Activated T-cell treated with anti-CD3 and anti-CD28 coated beads, Interleukin-2, amount 50 U/mL, for 48 hours (primary cell): Measurements from ENCODE around the gene SPON2.

Experiments
- DNase-seq, 2 experiments: peaks; one replicate each; pipeline ENCODE4 v3.0.0-alpha.2; 2020

Gene SPON2

DNA sequence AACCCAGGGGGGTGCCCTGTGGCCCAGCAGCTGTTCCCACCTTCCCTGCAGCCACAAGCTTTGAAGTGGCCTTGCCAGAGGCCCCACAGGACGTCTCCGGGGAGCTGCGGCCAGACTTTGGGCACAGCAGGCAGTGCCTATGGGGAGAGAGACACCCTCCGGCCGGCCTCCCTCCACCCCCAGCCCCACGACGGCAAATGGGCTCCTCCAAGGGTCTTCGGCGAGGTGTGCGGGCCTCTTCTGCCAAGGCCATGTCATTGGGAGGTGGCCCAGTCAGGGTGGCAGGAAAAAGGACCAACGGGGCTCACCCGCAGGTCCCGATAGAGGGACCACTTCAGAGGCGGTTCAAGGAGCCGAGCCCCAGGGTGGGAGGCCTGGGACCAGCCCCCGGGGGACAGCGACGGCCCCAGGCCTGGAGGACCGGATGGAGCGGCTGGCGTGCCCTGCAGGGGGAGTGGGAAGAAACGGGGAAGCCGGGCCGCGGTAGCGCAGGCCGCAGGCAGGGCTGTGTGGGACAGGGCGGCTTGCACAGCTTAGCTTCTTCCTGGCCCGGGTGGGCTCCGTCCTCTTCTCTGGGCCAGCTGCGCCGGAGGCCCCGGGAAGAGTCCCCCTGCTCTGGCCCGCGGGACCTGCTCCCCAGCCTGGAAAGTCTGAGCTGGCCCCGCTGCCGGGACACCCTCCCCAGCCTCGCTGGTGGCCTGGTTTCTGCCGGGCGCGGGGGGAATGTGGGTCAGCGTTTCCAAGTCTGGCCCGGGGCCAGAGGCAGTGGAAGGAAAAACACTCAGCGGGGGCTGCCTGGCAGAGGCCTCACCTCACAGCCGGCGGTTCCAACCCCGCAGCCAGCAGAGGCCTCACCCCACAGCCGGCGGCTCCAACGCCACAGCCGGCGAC lies 21.9 kb upstream of the SPON2 start:
- peak in 1 of 2 experiments; percentile 13 for DNase-seq

DNA sequence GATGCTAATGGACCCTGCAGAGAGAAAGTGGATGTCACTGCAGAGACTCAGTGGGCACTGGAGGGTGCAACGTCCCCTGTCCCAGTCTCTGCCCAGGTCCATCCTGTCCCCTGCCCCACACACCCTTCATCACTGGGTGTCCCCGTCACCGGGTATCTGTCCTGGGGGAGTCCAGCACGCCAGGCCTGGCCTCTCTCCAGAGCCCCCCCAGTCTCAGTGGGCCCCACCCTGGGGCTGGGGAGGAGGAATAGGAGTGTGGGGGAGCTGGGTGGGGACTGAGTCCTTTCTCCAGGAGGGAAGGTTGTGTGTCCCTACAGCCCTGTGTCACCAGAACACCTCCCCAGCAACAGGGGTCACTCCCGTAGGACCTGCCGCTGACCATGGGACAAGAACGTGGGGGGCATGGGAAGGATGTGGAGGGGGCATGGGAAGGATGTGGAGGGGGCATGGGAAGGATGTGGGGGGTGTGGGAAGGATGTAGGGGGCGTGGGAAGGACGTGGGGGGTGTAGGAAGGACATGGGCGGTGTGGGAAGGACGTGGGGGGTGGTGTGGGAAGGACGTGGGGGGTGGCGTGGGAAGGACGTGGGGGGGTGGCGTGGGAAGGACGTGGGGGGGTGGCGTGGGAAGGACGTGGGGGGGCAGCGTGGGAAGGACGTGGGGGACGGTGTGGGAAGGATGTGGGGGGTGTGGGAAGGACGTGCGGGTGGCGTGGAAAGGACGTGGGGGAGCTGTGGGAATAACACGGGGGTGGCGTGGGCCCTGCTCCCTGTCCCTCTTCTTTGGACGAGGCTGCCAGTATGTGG lies 21.0 kb upstream of the SPON2 start:
- peak; percentile 13 to 14 for DNase-seq

DNA sequence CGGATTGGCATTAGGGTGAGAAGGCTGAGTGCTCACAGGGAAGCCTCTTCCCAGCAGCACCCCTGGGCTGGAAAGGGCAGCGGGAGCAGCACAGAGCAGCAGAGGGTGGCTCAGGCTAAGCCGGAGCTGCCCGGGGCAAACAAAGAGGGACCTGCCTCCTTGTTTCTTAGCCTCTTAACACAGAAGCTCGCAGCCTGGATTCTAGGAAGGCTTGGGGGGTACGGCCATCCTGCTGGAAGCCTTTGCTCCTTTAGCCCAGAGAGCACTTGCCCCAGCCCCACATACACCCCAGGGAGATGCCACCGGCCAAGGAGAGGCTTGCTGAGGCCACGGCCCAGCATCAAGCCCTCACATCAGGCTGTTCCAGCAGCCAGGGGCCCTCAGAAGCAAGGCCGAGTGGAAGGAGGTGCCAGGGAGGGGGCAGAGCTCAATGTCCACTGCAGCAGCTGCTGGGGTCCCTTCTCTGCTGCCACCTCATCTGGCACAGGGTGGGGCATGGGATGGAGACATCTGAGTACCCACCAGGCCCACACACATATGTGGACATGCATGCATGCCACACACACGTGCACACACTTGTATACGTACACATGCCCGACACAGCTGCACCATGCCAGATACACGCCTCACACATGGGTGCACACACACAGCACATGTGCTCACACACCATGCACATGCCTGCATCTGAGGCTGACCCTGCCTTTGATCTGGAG lies 20.3 kb upstream of the SPON2 start:
- peak in 1 of 2 experiments; percentile 14 for DNase-seq

DNA sequence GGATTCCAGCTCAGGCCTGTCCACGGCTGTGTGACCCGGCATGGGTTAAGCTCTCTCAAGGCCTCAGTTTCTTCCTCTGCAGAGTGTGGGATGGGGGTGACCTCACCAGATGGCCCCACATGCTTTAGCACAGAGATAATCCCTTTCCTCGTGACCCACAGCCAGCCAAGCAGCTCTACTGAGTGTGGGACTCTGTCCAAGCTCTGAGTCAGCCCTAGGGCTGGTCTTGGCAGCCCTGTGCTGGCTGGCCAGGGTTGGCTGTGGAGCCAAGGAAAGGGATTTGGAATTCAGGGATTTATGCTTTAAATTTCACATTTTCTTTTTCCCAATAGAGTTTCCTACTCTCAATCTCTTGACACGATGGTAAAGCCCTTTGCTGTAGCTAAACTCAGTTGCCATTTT lies 19.7 kb upstream of the SPON2 start:
- DNase-seq: peak in 1 of 2 experiments; percentile 3

DNA sequence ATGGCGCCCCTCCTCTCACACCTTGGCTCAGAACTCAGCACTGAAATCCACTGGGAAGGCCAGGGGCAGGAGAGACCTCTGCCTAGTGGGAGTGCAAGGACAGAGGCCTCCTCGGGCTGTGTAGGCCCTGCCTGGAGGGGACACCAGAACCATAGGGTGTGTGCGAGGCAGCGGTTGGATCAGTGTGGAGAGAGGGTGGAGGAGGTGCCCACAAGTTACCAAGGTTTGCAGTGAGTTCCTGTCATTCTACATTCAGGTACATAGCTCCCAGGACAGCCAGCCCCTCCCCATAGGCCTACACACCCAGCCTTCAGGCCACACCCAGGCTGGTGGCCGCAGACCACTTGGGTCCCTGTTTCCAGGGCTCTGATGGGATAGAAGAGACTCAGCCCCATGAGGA lies 19.2 kb upstream of the SPON2 start:
- peak; percentile 7 to 11 for DNase-seq

DNA sequence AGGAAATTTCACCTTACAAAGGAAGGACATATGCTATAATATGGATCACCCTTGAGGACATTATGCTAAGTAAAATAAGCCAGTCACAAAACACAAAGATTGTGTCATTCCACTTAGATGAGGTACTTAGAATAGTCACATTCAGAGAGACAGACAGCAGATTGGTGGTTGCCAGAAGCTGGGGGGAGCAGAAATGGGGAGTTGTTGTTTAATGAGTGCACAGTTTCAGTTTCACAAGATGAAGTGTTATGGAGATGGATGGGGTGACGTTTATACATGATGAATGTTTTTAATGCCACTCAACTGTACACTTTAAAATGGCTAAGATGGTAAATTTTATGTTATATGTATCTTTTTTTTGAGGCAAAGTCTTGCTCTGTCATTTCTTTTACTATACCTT lies 14.8 kb upstream of the SPON2 start:
- DNase-seq: peak; percentile 33 to 38

DNA sequence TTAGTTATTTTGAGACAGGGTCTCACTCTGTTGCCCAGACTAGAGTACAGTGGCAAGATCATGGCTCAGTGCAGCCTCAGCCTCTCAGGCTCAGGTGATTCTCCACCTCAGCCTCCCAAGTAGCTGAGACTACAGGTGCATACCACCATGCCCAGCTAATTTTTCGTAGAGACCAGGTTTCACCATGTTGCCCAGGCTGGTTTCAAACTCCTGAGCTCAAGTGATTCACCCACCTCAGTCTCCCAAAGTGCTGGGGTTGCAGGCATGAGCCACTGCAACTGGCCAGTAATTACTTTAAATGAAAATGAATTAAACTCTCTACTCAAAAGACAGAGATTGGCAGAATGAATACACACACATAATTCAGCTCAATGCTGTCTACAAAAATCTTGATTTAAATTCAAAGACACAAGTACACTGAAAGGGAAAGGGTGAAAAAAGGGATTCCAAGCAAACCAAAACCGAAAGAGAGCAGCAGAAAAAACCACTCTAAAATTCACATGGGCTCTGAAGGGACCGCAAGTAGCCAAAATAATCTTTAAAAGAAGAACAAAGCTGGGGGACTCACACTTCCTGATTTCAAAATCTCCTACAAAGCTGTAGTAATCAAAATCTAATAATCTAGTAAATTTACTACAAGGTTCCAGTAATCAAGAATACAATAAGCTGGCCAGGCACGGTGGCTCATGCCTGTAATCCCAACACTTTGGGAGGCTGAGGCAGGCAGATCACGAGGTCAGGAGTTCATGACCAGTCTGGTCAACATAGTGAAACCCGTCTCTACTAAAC lies 11.8 kb upstream of the SPON2 start:
- DNase-seq: peak in 1 of 2 experiments; percentile 10

DNA sequence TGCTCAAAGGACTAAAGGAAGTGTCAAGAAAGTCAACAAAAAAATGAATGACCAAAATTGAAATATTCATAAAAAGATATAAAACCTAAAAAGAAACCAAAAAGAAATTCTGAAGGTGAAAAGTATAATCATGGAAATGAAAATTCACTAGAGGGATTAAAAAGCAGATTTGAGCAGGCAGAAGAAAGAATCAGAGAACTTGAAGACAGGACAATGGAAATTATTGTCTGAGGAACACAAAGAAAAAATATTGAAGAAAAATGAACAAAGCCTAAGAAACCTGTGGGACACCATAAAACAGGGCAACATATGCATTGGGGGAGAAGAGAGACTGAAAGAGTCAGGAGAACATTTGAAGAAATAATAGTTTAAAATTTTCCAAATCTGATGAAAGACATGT lies 9.9 kb upstream of the SPON2 start:
- no peak for DNase-seq

DNA sequence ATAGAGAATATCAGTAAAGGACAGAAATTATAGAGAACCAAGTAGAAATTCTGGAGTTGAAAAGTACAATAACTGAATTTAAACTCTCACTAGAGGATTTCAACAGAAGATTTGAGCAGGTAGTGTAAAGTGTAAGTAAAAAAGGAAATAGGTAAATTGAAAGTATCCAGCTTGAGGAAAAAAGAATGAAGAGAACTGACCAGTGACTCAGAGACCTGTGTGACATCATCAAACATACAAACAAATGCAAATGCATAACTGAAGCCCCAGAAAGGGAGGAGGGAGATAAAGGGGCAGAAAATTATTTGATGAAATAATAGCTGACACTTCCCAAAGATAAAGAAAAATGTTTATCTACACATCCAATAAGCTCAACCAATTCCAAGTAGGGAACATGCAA lies 8.3 kb upstream of the SPON2 start:
- DNase-seq: no peak

DNA sequence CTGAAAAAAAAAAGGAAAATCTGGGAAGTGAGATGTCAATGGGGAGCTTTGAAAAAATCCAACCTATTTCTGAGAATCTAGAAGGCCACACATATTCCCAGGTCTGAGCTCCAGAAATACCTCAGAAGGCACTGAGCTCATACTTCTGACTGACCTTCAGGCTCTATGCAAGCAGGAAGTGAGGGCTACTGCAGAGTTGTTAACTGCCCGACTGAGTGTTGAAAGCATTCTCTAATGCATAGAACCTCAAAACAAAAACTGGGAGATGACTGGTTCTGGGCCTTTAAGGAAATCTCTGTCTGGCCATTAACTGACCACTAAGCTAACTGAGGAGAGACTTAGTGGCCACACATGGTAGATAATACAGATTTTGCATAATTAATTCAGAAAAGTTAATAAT lies 7.6 kb upstream of the SPON2 start:
- no peak for DNase-seq

DNA sequence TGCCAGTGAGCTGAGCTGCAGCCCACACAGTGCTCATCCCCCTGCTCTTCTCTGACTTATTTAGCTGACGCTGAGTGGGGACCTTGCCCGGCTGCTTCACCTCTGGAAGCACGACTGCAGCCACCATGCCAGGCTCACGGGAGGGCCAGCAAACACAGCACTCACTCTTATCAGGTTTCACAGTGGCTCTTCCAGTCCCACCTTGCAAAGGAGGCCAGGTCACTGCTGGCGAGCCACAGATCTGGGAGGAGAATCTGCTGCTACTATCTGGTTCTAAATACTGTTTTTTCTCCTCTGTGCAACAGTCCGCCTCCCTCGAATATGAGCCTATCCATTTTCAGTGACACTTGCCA lies 6.7 kb upstream of the SPON2 start:
- DNase-seq: no peak

DNA sequence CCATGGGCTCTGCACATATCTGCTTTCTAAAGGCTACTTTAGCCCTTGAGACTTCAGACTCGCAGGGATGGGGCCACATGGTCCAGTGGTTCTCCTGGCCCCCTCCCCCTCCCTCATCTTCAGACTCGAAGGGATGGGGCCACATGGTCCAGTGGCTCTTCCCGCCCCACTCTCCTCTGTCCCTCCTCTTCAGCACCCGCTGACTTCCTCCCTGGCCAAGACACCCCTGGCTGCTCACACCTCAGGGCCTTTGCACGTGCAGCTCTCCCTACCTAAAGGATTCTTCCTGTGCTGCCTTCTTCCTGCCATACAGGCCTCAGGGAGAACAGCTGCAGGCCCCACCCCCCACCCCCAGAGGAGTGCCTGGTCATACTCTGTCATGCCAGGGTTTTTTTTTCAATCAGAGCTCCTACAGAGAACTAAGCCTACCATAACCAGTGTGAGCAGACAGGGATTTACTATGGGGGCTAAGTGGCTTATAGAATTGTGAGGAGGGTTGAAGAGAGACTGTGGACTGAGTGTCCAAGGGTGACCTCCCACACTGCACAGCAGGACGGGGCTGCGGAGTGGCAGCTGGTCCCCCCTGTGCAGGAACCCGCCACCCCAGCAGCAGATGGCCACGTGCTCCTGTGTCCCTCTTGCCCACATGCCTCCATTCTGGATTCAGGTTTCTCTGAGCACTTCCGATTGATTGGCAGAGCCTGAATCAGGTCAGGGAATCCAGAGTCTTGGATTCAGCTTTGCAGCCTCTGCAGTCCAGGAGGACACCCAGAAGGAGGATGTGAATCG lies 6.1 kb upstream of the SPON2 start:
- no peak for DNase-seq

DNA sequence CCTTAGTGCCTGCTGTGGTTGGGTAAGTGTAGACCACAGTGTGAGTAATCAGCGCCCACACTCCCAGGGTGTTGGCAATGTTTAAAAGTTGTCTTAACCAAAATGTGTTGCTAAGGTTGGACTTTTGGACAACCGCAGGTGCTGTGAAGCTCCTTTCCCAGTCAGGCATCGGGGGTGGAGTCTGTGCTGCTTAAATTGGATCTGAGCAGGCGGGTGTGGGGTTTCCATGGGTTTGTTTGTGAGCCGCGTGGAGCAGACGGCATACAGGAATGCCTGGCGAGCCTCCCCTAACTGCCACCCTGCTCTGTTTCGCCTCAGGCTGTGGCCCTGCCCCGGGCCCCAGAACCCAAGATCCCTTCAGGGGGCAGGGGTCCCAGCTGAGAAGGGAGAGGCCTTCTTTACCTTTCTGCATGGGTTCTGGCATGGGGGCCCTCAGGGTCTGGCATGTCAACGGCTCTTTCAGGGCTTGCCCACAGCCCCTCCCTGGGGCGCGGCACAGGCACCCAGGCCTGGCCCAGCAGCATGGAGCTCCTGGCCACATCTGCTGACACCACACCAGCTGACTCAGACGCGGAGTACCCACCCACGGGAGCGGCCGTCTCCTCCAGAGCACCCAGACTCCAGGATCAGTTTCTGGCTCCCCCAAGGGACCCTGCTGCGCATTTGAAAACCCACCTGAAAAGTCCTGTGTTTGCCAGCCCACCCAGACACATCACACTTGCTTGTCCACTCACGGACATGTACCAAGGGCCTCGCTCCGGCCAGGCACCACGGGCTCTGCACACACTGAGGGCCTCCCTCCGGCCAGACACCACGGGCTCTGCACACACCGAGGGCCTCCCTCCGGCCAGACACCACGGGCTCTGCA lies 5.1 kb upstream of the SPON2 start:
- peak; percentile 56 to 57 for DNase-seq

DNA sequence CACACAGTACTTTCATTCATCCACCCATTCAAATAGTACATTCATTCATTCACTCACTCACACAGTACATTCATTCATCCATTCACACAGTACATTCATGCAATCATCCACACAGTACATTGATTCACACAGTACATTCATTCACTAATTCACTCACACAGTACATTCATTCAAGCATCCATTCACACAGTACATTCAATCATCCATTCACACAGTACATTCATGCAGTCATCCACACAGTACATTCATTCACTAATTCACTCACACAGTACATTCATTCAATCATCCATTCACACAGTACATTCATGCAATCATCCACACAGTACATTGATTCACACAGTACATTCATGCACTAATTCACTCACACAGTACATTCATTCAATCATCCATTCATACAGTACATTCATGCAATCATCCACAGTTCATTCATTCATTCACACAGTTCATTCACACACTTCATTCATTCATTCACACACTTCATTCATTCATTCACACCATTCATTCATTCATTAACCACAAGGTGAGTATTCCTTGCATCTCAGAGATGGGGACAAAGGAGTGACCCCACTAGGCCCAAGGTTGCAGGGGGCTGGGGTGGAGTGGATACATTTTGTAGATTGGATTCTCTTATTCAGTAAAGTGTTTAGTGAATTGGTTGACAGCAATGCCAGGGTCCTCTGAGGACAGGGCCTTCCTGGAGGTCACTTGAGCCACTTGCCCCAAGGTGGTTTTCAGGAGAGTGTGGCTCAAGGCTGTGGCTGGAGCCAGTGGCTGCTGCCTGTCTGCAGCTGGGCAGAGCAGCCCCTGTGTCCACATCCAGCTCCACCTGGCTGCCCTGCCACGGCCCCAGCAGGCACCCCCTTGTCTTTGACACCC lies 4.3 kb upstream of the SPON2 start:
- no peak for DNase-seq

DNA sequence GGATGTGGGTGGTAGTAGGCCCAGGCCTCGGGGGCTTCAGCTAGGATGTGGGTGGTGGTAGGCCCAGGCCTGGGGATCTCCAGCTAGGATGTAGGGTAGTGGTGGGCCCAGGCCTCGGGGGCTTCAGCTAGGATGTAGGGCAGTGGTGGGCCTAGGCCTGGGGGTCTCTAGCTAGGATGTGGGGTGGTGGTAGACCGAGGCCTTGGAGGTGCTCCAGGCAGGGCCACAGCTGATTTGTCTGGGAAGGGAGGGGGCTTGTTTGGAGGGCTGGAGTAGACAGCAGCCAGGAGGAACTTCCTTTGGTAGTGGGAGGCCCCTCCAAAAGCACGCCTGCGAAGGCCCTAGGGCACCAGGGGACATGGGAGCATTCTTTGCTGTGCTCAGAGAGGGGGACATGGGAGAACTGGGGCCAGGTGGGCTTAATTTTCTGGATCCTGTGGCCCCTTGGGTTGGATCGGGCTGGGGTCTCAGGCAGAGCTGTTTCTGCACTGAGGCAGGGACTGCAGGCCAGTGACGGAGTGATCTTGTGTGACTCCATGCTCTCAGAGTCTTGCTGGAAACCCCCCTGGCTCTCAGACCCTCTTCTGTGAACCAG lies 3.3 kb upstream of the SPON2 start:
- DNase-seq: no peak

DNA sequence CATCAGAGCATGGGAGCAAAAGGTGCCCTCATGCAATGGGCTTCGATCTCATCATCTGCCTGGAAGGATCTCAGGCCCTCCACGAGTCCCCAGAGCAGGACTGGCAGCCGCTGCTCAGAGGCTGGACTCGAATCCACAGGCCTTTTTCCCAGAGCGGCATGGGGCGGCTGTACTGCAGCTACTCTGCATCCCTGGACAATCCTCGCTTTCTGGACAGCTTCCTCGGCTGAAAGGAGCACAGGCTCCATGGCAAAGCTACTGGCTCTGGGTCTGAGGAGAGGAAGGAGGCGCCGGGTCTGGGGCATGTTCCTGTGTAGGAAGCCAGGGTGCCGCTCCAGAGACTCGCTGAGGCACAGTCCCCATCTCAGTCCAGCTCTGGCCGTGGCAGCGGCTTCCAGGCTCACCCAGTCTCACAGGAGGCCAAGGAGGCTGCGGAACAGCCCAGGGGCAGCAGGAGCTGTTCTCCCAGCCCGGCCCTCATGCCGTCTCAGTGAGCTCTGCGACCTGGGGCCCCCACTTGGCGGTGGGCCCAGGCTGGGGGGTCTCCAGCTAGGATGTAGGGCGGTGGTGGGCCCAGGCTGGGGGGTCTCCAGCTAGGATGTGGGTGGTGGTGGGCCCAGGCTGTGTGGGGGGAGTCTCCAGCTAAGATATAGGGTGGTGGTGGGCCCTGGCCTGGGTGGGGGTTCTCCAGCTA lies 2.7 kb upstream of the SPON2 start:
- DNase-seq: no peak

DNA sequence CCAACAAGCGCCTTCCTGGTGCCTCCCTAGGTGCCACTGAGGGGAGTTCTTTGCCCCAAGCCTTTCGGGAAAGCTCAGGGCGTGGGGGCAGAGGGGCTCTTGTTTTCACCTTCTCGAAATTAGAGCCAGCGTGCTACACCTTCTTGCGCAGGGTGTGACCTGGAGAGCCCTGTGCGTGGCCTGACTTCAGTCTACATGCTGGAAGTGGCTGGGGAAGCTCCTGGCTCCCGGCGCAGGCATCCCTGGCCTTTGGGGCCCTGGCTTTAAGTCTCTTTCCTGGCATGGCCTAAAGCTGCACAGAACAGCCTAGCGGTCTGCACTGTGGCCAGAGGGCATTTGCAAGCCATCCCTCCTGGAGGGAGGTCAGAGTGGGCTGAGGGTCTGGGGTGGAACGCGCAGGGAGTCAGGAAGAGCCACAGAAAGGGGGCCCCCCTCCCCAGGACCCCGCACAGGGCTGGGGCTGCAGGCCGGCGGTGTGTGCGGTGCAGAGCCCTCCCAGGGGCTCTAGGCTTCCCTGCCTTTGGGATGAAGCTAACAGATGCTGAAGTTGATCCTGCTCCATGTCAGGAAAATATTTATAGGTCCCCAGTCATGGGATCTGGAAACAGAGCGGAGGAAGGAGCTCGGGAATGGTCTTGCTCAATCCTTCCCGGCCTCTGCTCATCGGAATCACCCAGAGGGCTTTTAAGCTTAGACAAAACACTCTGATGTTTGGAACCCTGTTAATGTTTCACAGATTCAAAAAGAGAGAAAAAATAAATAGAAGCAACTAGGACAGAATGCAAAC lies 781 bp upstream of the SPON2 start:
- DNase-seq: no peak
